ENCODE data around the gene RABEPK. TPM values are rescaled to one million over a fixed set of nuclear protein-coding genes. Genes with fewer than 3 reads are reported as not detected.
"Not testable (repeated sequence)": the region's sequence is repeated elsewhere in the genome, so short reads cannot be mapped to it uniquely, and the experiment has no call there.

RABEPK gene
- total RNA-seq, 5 donors from 2014 or later (not counting 1 experiment from before 2014, with no cell fraction given), result 12.0 to 16.3 (median 15.6) TPM

GRCh38 chr9:125202846-125203618 is 2.7 kb downstream of the RABEPK start:
- CTCF ChIA-PET, result no interaction called here
- Mint-ChIP-seq H3K36me3 (peaks cover 30% of the 10 kb centered on the region), H3K4me3 (no peak overlapping the region), H3K4me1 (peaks cover 28 to 33% (median 30%) of the 10 kb centered on the region in 3 donors), H3K27me3 (no peaks in the 10 kb centered on the region), H3K27ac (peak overlapping the region in 1 of 2 donors; percentile 39), H3K9me3 (no peaks in the 10 kb centered on the region)
- Histone ChIP-seq H3K4me1 (ENCODE audit: control insufficient read depth in 1 of 2, extremely low read depth in 1 of 2, insufficient read depth in 2 of 2, low read length in 2 of 2) (peaks cover 12 to 33% of the 10 kb centered on the region in 2 experiments), H3K27ac (ENCODE audit: low read length) (no peak overlapping the region), H3K9me3 (no peaks in the 10 kb centered on the region), H3K4me3 (ENCODE audit: control insufficient read depth in 1 of 2, extremely low read depth in 1 of 2, low read length in 1 of 2) (no peak overlapping the region), H3K27me3 (replicated peaks in 1 of 2; ENCODE audit: control insufficient read depth in 2 of 2, extremely low read depth in 1 of 2, insufficient read depth in 2 of 2, low read length in 1 of 2) (no peaks in the 10 kb centered on the region), H3K36me3 (ENCODE audit: control insufficient read depth in 2 of 2, extremely low read depth in 1 of 2, insufficient read depth in 1 of 2, low read length in 1 of 2) (peaks cover 6 to 30% of the 10 kb centered on the region in 2 donors)
- DNase-seq, result no peak
- ATAC-seq (replicated peaks in 1 of 4), result no peak
- WGBS (ENCODE audit: insufficient coverage), result no CpG with 5 or more reads among the region's 1 CpG
- POLR2A ChIA-PET, result interaction anchor here (0.5 to 1.2 kb wide), 2 partner anchors 13 to 23 kb away, joined by 4 to 5 read pairs; no protein-coding TSS in a partner anchor

GRCh38 chr9:125204477-125204876 is 4.1 kb downstream of the RABEPK start:
- H3K27ac Mint-ChIP-seq, result peak overlapping the region in 1 of 2 donors; percentile 34
- peaks cover 8 to 35% of the 10 kb centered on the region in 2 donors for H3K36me3 ChIP-seq (ENCODE audit: control insufficient read depth in 2 of 2, extremely low read depth in 1 of 2, insufficient read depth in 1 of 2, low read length in 1 of 2)
- H3K9me3 Mint-ChIP-seq, result no peaks in the 10 kb centered on the region
- H3K27me3 ChIP-seq (replicated peaks in 1 of 2; ENCODE audit: control insufficient read depth in 2 of 2, extremely low read depth in 1 of 2, insufficient read depth in 2 of 2, low read length in 1 of 2), result no peaks in the 10 kb centered on the region
- CTCF ChIA-PET, result no interaction called here
- POLR2A ChIA-PET, result no interaction called here
- DNase-seq (no peak), ATAC-seq (replicated peaks in 1 of 4) (no peak)
- H3K4me1 ChIP-seq (ENCODE audit: control insufficient read depth in 1 of 2, extremely low read depth in 1 of 2, insufficient read depth in 2 of 2, low read length in 2 of 2), result peaks cover 5 to 21% of the 10 kb centered on the region in 2 experiments
- no peak overlapping the region for H3K4me3 Mint-ChIP-seq
- peaks cover 40% of the 10 kb centered on the region for H3K36me3 Mint-ChIP-seq
- no peak overlapping the region for H3K4me3 ChIP-seq (ENCODE audit: control insufficient read depth in 1 of 2, extremely low read depth in 1 of 2, low read length in 1 of 2)
- no peaks in the 10 kb centered on the region for H3K27me3 Mint-ChIP-seq
- H3K9me3 ChIP-seq, result no peaks in the 10 kb centered on the region
- WGBS (ENCODE audit: insufficient coverage), result 90% methylated on average over 2 of the region's 3 CpGs
- peaks cover 19 to 24% (median 22%) of the 10 kb centered on the region in 3 donors for H3K4me1 Mint-ChIP-seq
- no peak overlapping the region for H3K27ac ChIP-seq (ENCODE audit: low read length)

- ATAC-seq (replicated peaks in 1 of 4) (no peak), DNase-seq (no peak)
- Mint-ChIP-seq H3K36me3 (peaks cover 42% of the 10 kb centered on the region), H3K9me3 (no peaks in the 10 kb centered on the region), H3K4me3 (no peak overlapping the region), H3K27ac (peak overlapping the region in 1 of 2 donors; percentile 67), H3K27me3 (no peaks in the 10 kb centered on the region), H3K4me1 (peaks cover 0 to 4% (median 0%) of the 10 kb centered on the region in 3 donors)
- Histone ChIP-seq H3K4me3 (ENCODE audit: control insufficient read depth in 1 of 2, extremely low read depth in 1 of 2, low read length in 1 of 2) (no peak overlapping the region), H3K27me3 (replicated peaks in 1 of 2; ENCODE audit: control insufficient read depth in 2 of 2, extremely low read depth in 1 of 2, insufficient read depth in 2 of 2, low read length in 1 of 2) (no peaks in the 10 kb centered on the region), H3K4me1 (ENCODE audit: control insufficient read depth in 1 of 2, extremely low read depth in 1 of 2, insufficient read depth in 2 of 2, low read length in 2 of 2) (no peaks in the 10 kb centered on the region), H3K36me3 (ENCODE audit: control insufficient read depth in 2 of 2, extremely low read depth in 1 of 2, insufficient read depth in 1 of 2, low read length in 1 of 2) (peaks cover 9 to 34% of the 10 kb centered on the region in 2 donors), H3K27ac (ENCODE audit: low read length) (no peak overlapping the region), H3K9me3 (no peaks in the 10 kb centered on the region)
- ChIA-PET CTCF (interaction anchor here in 1 of 2 donors (0.6 kb wide), 1 partner anchor 15 kb away, joined by 4 read pairs; no protein-coding TSS in a partner anchor), POLR2A (no interaction called here)
- 96% methylated on average over 5 of the region's 5 CpGs for WGBS (ENCODE audit: insufficient coverage)
Measured at GRCh38 chr9:125214186-125214585, 13.8 kb downstream of the RABEPK start.

- Mint-ChIP-seq H3K4me1 (peaks cover 0 to 4% (median 0%) of the 10 kb centered on the region in 3 donors), H3K27ac (no peak overlapping the region), H3K36me3 (peaks cover 30% of the 10 kb centered on the region), H3K4me3 (no peak overlapping the region), H3K27me3 (no peaks in the 10 kb centered on the region), H3K9me3 (no peaks in the 10 kb centered on the region)
- Histone ChIP-seq H3K4me3 (ENCODE audit: control insufficient read depth in 1 of 2, extremely low read depth in 1 of 2, low read length in 1 of 2) (no peak overlapping the region), H3K9me3 (no peaks in the 10 kb centered on the region), H3K27ac (ENCODE audit: low read length) (no peak overlapping the region), H3K36me3 (ENCODE audit: control insufficient read depth in 2 of 2, extremely low read depth in 1 of 2, insufficient read depth in 1 of 2, low read length in 1 of 2) (peaks cover 4 to 23% of the 10 kb centered on the region in 2 donors), H3K27me3 (replicated peaks in 1 of 2; ENCODE audit: control insufficient read depth in 2 of 2, extremely low read depth in 1 of 2, insufficient read depth in 2 of 2, low read length in 1 of 2) (no peaks in the 10 kb centered on the region), H3K4me1 (ENCODE audit: control insufficient read depth in 1 of 2, extremely low read depth in 1 of 2, insufficient read depth in 2 of 2, low read length in 2 of 2) (no peaks in the 10 kb centered on the region)
- no peak for DNase-seq
- no CpG with 5 or more reads among the region's 3 CpGs for WGBS (ENCODE audit: insufficient coverage)
- CTCF ChIA-PET, result no interaction called here
- POLR2A ChIA-PET, result no interaction called here
- no peak for ATAC-seq (replicated peaks in 1 of 4)
Measured at GRCh38 chr9:125218621-125219020, 18.3 kb downstream of the RABEPK start.

GRCh38 chr9:125224858-125225257 is 24.5 kb downstream of the RABEPK start:
- H3K4me3 Mint-ChIP-seq; H3K27ac ChIP-seq (ENCODE audit: low read length); H3K9me3 ChIP-seq; CTCF ChIA-PET; H3K4me1 ChIP-seq (ENCODE audit: control insufficient read depth in 1 of 2, extremely low read depth in 1 of 2, insufficient read depth in 2 of 2, low read length in 2 of 2); H3K27me3 Mint-ChIP-seq; ATAC-seq (replicated peaks in 1 of 4); H3K4me3 ChIP-seq (ENCODE audit: control insufficient read depth in 1 of 2, extremely low read depth in 1 of 2, low read length in 1 of 2); H3K4me1 Mint-ChIP-seq; DNase-seq; H3K27me3 ChIP-seq (replicated peaks in 1 of 2; ENCODE audit: control insufficient read depth in 2 of 2, extremely low read depth in 1 of 2, insufficient read depth in 2 of 2, low read length in 1 of 2); H3K9me3 Mint-ChIP-seq: not testable (repeated sequence)
- peaks cover 12% of the 10 kb centered on the region for H3K36me3 Mint-ChIP-seq
- POLR2A ChIA-PET, result interaction anchor here in 1 of 2 donors (0.7 kb wide), 1 partner anchor 656 kb away, joined by 3 read pairs; no protein-coding TSS in a partner anchor
- peaks cover 2 to 29% of the 10 kb centered on the region in 2 donors for H3K36me3 ChIP-seq (ENCODE audit: control insufficient read depth in 2 of 2, extremely low read depth in 1 of 2, insufficient read depth in 1 of 2, low read length in 1 of 2)
- H3K27ac Mint-ChIP-seq, result peak overlapping the region in 1 of 2 donors; percentile 58

- Mint-ChIP-seq H3K4me1 (no peaks in the 10 kb centered on the region), H3K4me3 (no peak overlapping the region), H3K36me3 (peaks cover 12% of the 10 kb centered on the region), H3K27ac (no peak overlapping the region), H3K9me3 (no peaks in the 10 kb centered on the region), H3K27me3 (no peaks in the 10 kb centered on the region)
- Histone ChIP-seq H3K27me3 (replicated peaks in 1 of 2; ENCODE audit: control insufficient read depth in 2 of 2, extremely low read depth in 1 of 2, insufficient read depth in 2 of 2, low read length in 1 of 2) (no peaks in the 10 kb centered on the region), H3K4me1 (ENCODE audit: control insufficient read depth in 1 of 2, extremely low read depth in 1 of 2, insufficient read depth in 2 of 2, low read length in 2 of 2) (no peaks in the 10 kb centered on the region), H3K36me3 (ENCODE audit: control insufficient read depth in 2 of 2, extremely low read depth in 1 of 2, insufficient read depth in 1 of 2, low read length in 1 of 2) (peaks cover 0 to 29% of the 10 kb centered on the region in 2 donors), H3K9me3 (no peaks in the 10 kb centered on the region), H3K27ac (ENCODE audit: low read length) (no peak overlapping the region), H3K4me3 (ENCODE audit: control insufficient read depth in 1 of 2, extremely low read depth in 1 of 2, low read length in 1 of 2) (no peak overlapping the region)
- ATAC-seq (replicated peaks in 1 of 4) (no peak), DNase-seq (no peak)
- ChIA-PET POLR2A (interaction anchor here in 1 of 2 donors (1.2 kb wide), 1 partner anchor 10 kb away, joined by 4 read pairs; no protein-coding TSS in a partner anchor), CTCF (interaction anchor here in 1 of 2 donors (0.5 kb wide), 1 partner anchor 273 kb away, joined by 3 read pairs; no protein-coding TSS in a partner anchor)
- 100% methylated on average over 1 of the region's 6 CpGs for WGBS (ENCODE audit: insufficient coverage)
Measured at GRCh38 chr9:125227761-125228160, 27.4 kb downstream of the RABEPK start.

All from T-cell (primary cell).